ENCODE data around the gene RRP12. TPM values are rescaled to one million over a fixed set of nuclear protein-coding genes. Genes with fewer than 3 reads are reported as not detected.

Gene RRP12
- total and polyA plus RNA-seq, 2 donors (not counting 3 experiments of a cell fraction or from before 2014, with no cell fraction given), result 13.6 to 35.8 TPM

DNA sequence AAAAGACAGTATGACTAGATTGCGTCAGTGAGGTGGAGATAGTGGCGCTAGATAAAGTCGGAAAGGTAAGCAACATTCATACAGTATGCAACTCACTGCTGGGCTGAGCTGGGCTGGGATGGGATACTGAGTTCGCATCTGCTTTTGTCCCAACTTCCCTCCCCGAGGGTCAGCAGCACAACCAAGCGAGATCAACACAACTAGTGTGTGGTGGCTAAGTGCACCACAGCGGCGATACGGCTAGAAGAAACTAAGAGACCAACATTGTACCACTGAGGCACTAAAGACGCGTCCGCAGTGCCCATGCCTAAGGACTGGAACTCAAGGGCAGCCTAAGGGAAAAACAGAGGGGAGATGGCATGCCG, 44.2 kb upstream of the RRP12 start:
- no peaks in the 10 kb centered on the region for H4K20me1 ChIP-seq (replicated peaks; ENCODE audit: control insufficient read depth, extremely low read depth, insufficient read depth, low read length)
- no peaks in the 10 kb centered on the region for H3K27me3 ChIP-seq (ENCODE audit: control insufficient read depth in 2 of 2, insufficient read depth in 2 of 2, low read length in 2 of 2)
- TF ChIP-seq, protein P1, sequence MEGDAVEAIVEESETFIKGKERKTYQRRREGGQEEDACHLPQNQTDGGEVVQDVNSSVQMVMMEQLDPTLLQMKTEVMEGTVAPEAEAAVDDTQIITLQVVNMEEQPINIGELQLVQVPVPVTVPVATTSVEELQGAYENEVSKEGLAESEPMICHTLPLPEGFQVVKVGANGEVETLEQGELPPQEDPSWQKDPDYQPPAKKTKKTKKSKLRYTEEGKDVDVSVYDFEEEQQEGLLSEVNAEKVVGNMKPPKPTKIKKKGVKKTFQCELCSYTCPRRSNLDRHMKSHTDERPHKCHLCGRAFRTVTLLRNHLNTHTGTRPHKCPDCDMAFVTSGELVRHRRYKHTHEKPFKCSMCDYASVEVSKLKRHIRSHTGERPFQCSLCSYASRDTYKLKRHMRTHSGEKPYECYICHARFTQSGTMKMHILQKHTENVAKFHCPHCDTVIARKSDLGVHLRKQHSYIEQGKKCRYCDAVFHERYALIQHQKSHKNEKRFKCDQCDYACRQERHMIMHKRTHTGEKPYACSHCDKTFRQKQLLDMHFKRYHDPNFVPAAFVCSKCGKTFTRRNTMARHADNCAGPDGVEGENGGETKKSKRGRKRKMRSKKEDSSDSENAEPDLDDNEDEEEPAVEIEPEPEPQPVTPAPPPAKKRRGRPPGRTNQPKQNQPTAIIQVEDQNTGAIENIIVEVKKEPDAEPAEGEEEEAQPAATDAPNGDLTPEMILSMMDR (IDR thresholded peaks at IDR 0.05; ENCODE audit: extremely low read depth in 1 of 2, insufficient read depth in 1 of 2, low read depth in 1 of 2, low read length in 2 of 2), result no peak
- TF ChIP-seq FOS (IDR thresholded peaks at IDR 0.05; ENCODE audit: borderline replicate concordance, insufficient read depth, low read length), result no peak
- no peak for TF ChIP-seq POLR2AphosphoS5 (IDR thresholded peaks at IDR 0.05; ENCODE audit: insufficient read depth, low read depth, low read length)
- TF ChIP-seq EZH2 (IDR thresholded peaks at IDR 0.05; ENCODE audit: borderline replicate concordance, low read depth, low read length, severe bottlenecking), result no peak
- TF ChIP-seq JUN (IDR thresholded peaks at IDR 0.05; ENCODE audit: borderline replicate concordance, insufficient read depth, insufficient read length, low read depth), result no peak
- no peak for TF ChIP-seq POLR2A (IDR thresholded peaks at IDR 0.05; ENCODE audit: low read depth, low read length)
- TF ChIP-seq MYC (IDR thresholded peaks at IDR 0.05; ENCODE audit: low read depth, low read length), result no peak
- H3K4me2 ChIP-seq (ENCODE audit: insufficient read depth, low read length), result peak overlapping the region; percentile 72
- no peak overlapping the region for H3K27ac ChIP-seq (ENCODE audit: insufficient read depth, low read depth, low read length)
- dilution Hi-C loops (cut with MboI; ENCODE audit: extremely low pct_ligation_motif_present, low sequenced_read_pairs) (no loop called here), intact Hi-C loops (cut with micrococcal nuclease) (no loop called here)
- no peaks in the 10 kb centered on the region for H3K9me3 ChIP-seq (replicated peaks; ENCODE audit: control insufficient read depth, insufficient read depth, low read length)
- POLR2A ChIA-PET, result no interaction called here
- DNase-seq (ENCODE audit: low read depth, low spot score) (no peak), FAIRE-seq (no peak)
- no peaks in the 10 kb centered on the region for H3K9me1 ChIP-seq (replicated peaks; ENCODE audit: control insufficient read depth, extremely low read depth, insufficient read depth, low read length)
- peak overlapping the region; percentile 30 for H2AFZ ChIP-seq (ENCODE audit: low read depth, low read length)
- H3K9ac ChIP-seq (replicated peaks; ENCODE audit: extremely low read depth, insufficient read depth, low read length), result peak overlapping the region; percentile 27
- H3K4me3 ChIP-seq (replicated peaks in 1 of 3; ENCODE audit: insufficient read depth in 1 of 3, low read depth in 1 of 3, low read length in 3 of 3), result peak overlapping the region; percentile 41 to 96 (median 87)
- H3K4me1 ChIP-seq (ENCODE audit: control insufficient read depth, extremely low read depth, insufficient read depth, low read length), result peaks cover 12% of the 10 kb centered on the region
- peaks cover 1 to 5% of the 10 kb centered on the region in 2 experiments for H3K36me3 ChIP-seq (ENCODE audit: control insufficient read depth in 2 of 2, extremely low read depth in 1 of 2, insufficient read depth in 2 of 2, low read length in 2 of 2)
- TSS peak; percentile 52 for BruUV-seq (replicated peaks)
- peaks cover 44% of the 10 kb centered on the region for H3K79me2 ChIP-seq (ENCODE audit: control insufficient read depth, insufficient read depth, low read length)
- CTCF ChIA-PET, result no interaction called here

DNA sequence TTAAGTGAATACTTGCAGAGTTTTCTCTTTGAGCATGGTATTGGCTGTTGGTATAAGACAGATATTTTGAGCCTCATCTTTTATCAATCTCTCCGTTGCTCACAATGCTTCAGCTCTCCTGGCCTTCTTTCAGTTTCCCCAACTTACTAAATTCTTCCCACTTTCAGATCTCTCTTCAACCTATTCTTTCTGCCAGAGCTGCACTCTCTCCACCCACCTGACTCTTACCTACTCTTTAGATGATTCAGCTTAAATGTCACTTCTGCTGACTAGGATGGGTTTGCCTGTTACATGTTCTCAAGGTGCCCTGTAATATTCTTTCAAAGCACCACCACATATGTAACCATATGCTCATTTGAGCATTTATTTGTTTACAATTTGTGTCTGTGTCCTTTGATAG, 43.1 kb upstream of the RRP12 start:
- DNase-seq (ENCODE audit: low read depth, low spot score), result no peak
- Histone ChIP-seq H2AFZ (ENCODE audit: low read depth, low read length) (no peak overlapping the region), H3K9me1 (replicated peaks; ENCODE audit: control insufficient read depth, extremely low read depth, insufficient read depth, low read length) (no peaks in the 10 kb centered on the region), H3K9me3 (replicated peaks; ENCODE audit: control insufficient read depth, insufficient read depth, low read length) (no peaks in the 10 kb centered on the region), H3K27me3 (ENCODE audit: control insufficient read depth in 2 of 2, insufficient read depth in 2 of 2, low read length in 2 of 2) (no peaks in the 10 kb centered on the region), H3K79me2 (ENCODE audit: control insufficient read depth, insufficient read depth, low read length) (peaks cover 39% of the 10 kb centered on the region), H3K27ac (ENCODE audit: insufficient read depth, low read depth, low read length) (no peak overlapping the region), H3K4me3 (replicated peaks in 1 of 3; ENCODE audit: insufficient read depth in 1 of 3, low read depth in 1 of 3, low read length in 3 of 3) (no peak overlapping the region), H3K4me1 (ENCODE audit: control insufficient read depth, extremely low read depth, insufficient read depth, low read length) (peaks cover 12% of the 10 kb centered on the region), H3K36me3 (ENCODE audit: control insufficient read depth in 2 of 2, extremely low read depth in 1 of 2, insufficient read depth in 2 of 2, low read length in 2 of 2) (peaks cover 2 to 5% of the 10 kb centered on the region in 2 experiments), H3K4me2 (ENCODE audit: insufficient read depth, low read length) (no peak overlapping the region), H4K20me1 (replicated peaks; ENCODE audit: control insufficient read depth, extremely low read depth, insufficient read depth, low read length) (no peaks in the 10 kb centered on the region), H3K9ac (replicated peaks; ENCODE audit: extremely low read depth, insufficient read depth, low read length) (no peak overlapping the region)
- POLR2A ChIA-PET, result no interaction called here
- dilution Hi-C loops (cut with MboI; ENCODE audit: extremely low pct_ligation_motif_present, low sequenced_read_pairs) (no loop called here), intact Hi-C loops (cut with micrococcal nuclease) (no loop called here)
- no peak for FAIRE-seq
- no TSS peak for BruUV-seq (replicated peaks)
- TF ChIP-seq JUN (IDR thresholded peaks at IDR 0.05; ENCODE audit: borderline replicate concordance, insufficient read depth, insufficient read length, low read depth), result no peak
- TF ChIP-seq FOS (IDR thresholded peaks at IDR 0.05; ENCODE audit: borderline replicate concordance, insufficient read depth, low read length), result no peak
- no peak for TF ChIP-seq POLR2AphosphoS5 (IDR thresholded peaks at IDR 0.05; ENCODE audit: insufficient read depth, low read depth, low read length)
- TF ChIP-seq, protein P1 (IDR thresholded peaks at IDR 0.05; ENCODE audit: extremely low read depth in 1 of 2, insufficient read depth in 1 of 2, low read depth in 1 of 2, low read length in 2 of 2), result no peak
- TF ChIP-seq GATA2 (IDR thresholded peaks at IDR 0.05; ENCODE audit: insufficient read depth, insufficient read length, low read depth, low read length), result no peak
- no peak for TF ChIP-seq POLR2A (IDR thresholded peaks at IDR 0.05; ENCODE audit: low read depth, low read length)
- no peak for TF ChIP-seq EZH2 (IDR thresholded peaks at IDR 0.05; ENCODE audit: borderline replicate concordance, low read depth, low read length, severe bottlenecking)
- TF ChIP-seq MYC (IDR thresholded peaks at IDR 0.05; ENCODE audit: low read depth, low read length), result no peak
- TF ChIP-seq, protein P2, sequence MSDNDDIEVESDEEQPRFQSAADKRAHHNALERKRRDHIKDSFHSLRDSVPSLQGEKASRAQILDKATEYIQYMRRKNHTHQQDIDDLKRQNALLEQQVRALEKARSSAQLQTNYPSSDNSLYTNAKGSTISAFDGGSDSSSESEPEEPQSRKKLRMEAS (IDR thresholded peaks at IDR 0.05; ENCODE audit: insufficient read depth, insufficient read length), result no peak
- CTCF ChIA-PET, result no interaction called here

Measured in endothelial cell of umbilical vein (primary cell).